ENCODE results near the gene RSPRY1.
"Not testable (repeated sequence)": the region's sequence is repeated elsewhere in the genome, so short reads cannot be mapped to it uniquely, and the experiment has no call there.

Gene RSPRY1

DNA sequence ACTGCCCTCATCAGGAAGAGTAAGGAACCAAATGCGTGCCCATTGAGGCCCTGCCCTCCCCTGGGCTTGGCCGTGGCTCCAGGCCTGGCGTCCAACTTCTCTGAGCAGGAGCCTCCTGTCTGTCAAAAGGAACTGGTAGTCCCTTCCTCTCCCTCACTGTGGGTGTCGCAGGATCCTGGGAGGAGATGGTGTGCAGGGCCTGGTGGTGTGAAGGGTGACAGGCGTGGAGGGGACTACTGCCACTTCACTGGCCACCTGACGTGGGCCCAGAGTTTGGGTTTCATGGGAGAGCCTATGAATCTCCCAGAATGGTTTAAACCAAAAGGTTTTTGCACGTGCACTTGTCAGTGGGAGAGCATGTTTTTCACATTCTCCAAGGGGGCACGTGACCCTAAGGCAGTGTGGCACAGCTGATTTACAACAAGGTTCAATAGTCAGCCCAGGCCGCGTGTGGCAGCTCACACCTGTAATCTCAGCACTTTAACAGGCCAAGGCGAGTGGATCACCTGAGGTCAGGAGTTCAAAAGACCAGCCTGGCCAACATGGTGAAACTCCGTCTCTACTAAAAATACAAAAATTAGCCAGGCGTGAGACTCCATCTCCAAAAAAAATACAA is 71.4 kb downstream of the RSPRY1 start:
- DNase-seq, result no peak

DNA sequence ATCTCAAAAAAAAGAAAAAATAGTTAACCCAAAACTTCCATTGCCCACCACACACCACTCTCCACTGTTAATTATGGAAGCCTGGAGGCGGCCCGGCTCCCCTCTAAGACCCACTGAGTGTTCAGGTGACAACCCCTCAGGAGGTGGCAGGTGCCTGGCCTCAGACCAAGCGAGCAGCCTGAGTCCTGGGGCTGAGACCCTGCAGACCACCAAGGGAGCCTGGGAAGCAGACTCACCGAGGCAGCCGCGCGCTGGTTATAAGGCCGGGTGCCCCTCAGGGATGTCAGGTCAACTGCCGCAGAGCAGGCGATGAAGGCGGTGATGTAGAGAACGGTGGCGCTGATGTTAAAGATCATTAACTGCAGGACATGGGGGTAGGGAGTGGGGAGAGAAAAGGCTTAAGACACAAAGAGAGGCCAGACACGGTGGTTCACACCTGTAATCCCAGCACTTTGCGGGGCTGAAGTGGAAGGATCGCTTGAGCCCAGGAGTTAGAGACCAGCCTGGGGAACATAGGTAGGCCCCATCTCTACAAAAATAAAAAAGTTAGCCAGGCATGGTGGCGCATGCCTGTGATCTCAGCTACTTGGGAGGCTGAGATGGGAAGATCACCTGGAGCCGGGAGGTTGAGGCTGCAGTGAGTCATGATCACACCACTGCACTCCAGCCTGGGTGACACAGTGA is 72.2 kb downstream of the RSPRY1 start:
- DNase-seq, result no peak

DNA sequence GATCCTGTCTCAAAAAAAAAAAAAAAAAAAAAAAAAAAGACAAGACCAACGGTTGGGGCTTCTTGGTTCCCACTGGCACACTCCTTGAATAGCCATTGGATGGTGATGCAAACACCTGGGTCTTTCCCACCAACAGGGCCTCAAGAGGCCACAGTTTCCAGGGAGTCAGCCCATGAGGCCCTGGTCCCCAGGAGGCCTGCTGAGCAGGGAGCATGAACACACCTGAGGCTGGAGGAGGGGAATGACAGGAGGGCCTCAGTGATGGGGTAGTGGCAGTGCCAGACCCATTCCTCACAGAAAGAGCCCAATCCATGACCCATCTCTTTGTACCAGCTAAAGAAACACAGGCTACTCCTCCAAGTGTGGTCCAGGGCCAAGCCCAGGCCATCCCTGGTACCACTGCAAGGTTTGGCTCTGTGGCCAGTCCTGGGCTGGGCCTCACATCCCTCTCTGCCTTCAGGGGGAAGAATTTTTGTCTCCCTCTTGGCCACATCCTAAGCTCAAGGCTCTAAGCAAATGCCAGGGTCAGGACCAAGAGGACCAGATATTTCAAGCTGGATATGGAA is 72.9 kb downstream of the RSPRY1 start:
- no peak for DNase-seq

DNA sequence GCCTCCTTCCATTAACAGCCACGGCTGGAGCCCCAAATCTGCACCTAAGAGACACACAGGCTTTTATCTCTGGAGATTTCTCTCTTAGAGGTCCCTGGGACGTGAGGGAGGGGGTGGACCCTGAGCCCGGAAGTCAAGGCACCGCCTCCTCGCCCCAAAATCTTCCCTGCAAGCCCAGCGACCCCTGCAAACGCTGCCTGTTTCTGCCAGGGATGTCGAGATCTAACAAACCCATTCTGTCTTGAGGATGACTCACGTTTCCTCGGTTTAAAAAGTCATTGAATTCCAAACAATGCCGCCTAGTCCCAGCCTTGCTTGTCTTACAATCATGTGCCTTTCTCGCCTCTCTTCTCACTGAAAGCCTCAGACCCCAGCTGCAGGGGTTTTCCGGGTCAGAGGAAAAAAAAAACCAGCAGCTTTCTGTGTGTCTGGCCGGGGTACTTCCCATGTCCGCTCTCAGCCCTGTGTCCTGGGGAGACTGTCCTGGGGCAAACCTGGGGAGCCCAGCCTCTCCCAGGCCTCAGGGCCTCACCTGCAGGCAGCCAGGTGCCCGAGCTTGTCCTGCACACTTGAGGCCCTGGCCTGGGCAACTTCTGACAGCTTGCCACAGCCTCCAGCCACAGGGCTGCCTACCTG is 74.3 kb downstream of the RSPRY1 start:
- no peak for DNase-seq

DNA sequence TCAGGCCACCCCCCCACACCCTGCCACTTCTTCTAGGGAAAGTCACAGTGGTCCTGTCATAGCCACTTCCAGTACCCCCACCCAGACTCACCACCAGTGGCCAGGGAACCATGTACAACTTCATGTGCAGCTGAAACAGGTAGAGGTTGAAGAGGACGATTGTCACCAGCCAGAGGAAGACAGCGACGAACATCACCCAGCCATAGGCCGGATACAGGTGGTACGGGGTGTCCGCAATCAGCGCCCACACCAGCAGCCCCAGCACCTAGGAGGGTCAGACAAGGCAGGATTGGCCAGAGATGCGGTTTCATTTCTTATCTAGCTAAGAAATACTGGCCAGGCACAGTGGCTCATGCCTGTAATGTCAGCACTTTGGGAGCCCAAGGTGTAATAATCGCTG is 75.7 kb downstream of the RSPRY1 start:
- DNase-seq, result no peak

DNA sequence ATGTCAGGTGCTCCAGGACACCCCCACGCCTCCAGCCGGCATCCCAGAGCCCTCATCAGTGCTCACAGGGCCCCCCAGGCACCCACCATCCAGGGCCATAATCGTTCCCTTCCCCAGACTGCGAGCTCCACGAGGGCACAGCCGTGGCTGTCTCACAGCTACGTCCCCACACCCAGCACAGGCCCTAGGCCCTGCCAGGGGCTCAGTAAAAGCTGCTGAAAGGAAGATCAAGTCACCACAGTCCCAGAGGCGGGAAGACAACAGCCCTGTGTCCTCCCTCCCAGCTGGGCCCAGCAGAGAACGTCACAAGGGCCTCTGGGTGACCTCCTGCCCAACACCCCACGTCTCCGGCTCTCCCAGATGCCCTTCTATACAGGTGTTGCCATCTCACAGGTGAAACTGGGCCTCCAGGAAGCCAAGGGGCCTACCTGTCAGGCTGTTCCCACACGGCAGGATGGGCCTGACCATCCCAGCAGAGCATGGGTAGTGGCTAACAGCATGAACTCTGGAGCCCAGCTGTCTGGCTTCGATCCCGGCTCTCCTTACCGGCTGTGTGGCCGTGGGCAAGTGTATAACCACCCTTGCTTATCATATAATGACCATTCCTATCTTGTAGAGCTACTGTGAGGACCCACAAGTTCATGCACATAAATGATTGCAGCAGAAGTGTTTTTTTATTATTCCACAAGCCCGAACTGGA is 76.9 kb downstream of the RSPRY1 start:
- no peak for DNase-seq

DNA sequence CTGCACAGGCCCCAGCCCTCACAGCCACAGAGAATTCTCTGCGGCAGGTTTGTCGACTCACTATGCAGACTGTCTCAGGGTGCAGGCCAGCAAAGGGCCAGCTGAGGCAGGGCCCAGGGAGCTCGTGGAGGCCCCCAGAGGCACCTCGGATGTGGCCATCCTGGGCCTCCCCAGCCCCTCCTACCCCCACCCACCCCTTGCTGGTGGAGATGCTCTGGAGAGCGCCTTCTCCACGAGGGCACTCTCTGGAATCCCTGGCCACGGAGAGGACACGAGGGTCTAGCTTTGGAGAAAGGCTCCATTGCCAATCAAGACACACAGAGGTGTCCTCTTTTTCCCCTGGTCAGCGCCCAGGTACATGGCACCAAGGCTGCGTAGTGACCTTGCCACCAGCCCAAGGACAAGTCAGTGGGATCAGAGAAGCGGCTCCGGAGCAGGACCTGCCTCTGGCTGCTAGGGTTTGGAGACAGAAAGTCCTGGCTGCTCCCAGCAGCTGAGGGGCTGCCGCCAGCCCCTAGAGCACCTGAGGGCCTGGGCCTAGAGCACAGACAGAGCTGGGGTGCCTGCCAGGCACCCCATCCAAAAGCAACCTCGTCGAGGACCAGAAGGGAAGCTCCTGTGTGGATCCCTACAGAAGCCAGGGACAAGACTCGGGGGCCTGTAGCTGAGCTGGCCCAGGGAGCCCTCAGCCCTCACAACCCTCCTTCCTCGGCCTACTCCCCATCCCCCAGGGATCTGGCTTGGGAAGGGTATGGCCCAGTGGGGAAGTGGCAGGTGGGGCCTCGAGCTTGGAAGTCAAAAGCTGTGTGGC is 77.6 kb downstream of the RSPRY1 start:
- no peak for DNase-seq

DNA sequence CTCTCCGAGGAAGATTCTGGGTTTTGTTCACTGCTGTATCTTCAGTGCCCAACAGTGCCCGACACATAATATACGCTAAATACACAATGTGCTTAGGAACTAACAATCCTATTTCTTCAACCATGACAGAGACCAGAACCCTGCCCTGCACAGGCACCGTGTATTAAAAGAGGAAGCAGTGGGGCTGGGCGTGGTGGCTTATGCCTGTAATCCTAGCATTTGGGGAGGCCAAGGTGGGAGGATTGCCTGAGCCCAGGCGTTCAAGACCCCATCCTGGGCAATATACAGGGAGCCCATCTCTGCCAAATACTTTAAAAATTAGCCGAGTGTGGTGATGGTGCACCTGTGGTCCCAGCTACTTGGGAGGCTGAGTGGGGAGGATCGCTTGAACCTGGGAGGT is 78.3 kb downstream of the RSPRY1 start:
- DNase-seq, result no peak

DNA sequence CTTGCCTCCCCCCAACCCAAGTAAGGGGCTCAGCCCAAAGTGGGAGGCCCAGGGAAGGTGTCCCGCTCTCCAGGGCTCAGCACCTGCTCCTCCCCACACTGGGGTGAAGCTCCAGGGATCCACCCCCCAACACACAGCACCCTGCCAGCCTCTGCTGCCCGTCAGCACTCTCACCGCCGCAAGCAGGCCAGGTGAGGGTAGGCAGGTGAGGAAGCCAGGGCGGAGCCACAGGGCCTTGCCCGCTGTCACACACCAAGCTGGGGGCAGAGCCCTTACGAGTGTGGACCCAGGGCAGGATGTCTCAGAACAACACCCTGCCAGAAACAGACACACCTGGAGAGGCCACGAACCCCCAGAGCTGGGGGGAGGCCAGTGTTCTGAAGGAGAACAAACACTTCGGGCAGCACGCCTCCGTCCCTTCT is 78.8 kb downstream of the RSPRY1 start:
- no peak for DNase-seq

DNA sequence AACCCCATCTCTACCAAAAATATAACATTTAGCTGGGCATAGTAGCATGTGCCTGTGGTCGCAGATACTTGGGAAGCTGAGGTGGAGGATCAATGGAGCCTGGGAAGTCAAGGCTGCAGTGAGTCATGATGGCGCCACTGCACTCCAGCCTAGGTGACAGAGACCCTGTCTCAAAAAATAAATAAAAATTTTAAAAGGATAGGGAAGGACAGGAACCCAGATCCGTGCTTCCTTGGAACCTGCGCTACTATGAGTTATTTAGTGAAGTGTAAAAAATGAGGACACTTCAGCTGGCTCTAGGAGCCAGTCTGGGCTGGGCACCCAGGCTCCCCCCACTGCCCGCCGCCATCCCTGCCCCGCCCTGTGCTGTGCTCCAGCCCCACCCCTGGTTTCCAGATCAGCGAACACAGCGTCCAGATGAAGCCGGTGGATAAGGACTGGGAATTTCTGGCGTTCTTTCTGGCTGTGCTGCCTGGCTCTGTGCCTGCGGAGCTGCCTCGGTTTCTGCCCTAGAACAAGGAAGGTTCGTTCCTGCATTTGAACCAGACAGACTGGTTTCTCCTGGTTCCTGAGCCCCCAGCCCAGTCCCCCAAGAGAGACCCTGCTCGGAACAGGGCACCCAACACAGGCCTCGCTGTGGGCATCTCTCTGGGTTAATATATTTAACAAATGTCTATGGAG is 79.9 kb downstream of the RSPRY1 start:
- DNase-seq, result no peak

DNA sequence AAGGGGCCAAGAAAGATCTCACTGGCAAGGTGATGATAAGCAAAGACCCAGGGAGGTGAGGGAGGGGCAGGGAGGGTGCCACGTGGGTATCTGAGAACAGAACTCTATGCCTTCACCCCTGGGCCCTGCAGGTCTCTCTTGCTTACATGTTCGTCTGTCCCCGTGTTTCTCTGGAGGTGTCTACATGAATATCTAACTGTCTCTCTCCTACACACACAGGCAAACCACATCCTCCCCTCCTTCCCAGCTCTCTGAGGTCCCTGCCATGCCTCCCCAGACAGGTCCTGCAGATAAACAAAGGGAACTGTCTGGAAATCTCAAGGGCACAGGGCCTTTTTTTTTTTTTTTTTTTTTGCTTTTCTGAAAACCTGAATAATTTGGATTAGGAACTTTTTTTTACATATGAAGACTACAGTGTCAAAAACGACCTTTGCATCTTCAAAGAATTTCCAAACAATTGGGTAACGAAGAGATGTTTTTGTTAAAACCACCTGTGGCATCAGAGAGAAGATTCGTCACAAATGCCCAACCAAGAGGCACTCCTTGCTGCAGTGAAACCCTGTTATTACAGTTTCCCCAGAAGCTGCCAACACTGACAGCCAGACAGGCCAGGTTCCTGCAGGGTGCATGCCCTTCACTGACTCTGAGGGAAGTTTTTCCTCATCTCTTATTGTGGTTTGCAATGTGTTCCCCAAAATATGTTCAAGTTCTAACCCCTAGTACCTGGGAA is 80.6 kb downstream of the RSPRY1 start:
- DNase-seq, result no peak

DNA sequence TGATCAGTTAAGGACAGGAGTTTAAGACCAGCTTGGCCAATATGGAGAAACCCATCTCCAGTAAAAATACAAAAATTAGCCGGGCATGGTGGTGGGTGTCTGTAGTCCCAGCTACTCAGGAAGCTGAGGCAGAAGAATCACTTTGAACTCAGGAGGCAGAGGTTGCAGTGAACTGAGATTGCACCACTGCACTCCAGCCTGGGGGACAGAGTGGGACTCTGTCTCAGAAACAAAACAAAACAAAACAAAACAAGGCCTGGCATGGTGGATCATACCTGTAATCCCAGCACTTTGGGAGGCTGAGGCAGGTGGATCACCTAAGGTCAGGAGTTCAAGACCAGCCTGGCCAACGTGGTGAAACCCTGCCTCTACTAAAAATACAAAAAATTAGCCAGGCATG is 81.2 kb downstream of the RSPRY1 start:
- not testable (repeated sequence) for DNase-seq

DNA sequence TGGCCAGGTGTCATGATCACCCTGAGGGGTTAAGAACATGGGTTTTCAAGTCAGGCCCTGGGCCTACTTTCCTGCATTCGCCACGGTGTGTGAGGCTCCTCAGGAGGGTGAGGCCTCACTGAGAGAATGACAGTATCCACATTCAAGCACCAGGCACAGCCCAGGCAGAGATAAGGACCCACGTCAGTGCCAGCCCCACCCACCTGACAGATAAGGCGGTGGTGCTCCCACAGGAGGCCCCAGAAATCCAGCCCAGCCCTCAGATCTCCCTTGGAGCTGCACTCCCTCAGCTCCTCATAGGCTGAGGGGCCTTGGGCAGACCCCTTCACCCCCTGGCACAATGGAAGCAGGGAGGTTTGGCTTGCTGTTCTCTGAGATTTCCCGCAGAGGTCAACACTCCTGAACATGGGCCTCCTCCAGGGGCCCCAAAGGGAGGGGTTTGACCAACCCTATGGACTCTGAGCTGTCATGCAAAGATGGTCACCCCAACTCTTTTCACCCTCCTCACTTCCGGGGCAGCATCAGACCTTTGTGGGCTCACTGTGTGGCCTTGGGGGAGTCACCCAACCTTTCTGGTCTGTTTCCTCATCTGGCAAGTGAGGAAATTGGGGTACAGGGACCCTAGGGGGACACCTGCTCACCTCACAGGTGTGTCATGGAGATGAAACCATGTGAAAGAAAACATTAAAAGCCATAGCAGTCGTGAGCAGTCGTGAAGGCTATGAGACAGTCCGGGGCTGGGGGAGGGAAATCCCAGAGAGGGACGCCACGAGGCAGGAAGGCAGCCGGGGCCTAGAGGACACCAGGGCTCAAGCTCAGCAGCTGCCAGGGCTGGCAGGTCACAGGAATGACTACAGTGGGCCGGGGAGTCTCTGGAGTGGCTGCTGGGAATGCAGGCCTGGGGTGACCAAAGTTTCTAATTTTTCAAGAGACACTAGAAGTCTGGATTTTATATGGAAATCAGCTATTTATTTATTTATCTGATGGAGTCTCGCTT is 83.0 kb downstream of the RSPRY1 start:
- DNase-seq, result no peak

DNA sequence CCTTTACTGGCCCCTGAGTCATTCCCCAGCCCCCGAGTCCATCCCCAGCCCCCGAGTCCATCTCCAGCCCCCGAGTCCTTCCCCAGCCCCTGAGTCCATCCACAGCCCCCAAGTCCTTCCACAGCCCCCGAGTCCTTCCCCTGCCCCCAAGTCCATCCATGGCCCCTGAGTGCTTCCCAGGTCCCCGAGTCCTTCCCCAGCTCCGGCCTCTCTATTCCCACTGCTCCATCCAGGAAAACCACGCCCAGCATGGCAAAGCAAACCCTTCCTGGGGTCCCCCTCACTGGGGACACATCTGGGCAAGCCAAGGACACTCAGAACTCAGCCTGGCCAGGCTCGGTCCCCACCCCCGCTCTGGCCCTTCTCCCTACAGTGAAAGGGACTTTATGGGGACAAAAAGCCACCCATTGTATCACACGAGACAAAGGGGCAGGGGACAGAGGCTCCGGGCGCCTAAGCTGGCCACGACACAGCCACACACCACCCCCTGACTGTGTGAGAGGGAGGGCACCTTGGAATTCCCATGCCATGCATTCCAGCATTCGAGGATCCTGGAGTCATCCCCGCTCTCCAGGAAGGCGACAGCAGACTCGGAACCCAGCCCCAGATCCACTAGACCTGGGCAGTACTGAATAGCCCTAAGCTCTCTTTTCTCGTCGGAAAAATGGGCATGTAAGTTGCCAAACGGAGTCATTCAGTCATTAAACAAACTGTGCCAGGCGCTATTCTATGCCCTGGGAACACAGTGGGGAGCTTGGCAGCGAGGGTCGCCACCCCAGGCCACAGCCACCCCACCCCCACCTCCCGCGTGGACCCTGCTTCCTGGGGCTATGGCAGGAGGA is 84.3 kb downstream of the RSPRY1 start:
- no peak for DNase-seq

DNA sequence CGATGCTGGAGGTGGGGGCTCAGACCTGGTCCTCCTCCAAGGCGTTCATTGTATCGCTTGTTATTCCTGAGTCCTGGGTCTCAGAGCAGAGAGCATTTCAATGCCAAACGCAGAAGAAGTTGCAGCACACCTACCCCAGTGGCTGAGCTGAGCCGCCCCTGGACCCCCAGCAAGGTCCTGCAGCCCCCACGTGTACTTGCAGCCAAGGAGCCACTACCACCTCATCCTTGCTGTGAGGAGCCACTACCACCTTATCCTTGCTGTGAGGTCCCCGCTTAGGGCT is 84.9 kb downstream of the RSPRY1 start:
- no peak for DNase-seq

DNA sequence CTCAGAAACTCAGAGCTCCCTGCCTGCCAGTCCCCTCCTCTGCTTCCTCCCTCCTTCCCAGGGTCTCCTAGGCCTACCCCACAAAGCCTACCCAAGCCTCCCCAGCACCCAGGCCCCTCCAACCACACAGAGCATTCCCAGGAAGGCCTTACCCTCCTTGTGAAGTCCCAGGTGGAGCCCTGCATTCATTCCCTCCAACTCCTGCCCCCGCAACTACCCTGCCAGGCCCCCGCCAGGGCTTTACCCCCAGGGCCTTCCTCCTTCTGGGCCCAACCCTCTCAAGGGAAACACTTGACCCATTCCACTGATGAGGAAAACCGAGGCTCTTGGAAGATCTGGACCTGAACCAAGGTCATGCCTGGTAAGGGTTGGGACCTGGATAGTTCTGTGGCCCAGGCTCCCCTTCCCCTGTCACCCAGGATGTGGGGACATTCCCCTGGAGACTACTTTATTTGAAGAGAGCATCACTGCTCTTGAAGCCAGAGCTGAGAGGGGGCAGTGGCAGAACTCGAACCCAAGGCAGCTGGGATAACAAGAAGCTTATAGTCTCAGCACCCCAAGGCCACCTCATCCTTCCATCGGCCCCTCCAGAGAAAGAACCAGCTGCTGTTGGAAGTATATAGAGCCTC is 85.9 kb downstream of the RSPRY1 start:
- DNase-seq, result no peak

DNA sequence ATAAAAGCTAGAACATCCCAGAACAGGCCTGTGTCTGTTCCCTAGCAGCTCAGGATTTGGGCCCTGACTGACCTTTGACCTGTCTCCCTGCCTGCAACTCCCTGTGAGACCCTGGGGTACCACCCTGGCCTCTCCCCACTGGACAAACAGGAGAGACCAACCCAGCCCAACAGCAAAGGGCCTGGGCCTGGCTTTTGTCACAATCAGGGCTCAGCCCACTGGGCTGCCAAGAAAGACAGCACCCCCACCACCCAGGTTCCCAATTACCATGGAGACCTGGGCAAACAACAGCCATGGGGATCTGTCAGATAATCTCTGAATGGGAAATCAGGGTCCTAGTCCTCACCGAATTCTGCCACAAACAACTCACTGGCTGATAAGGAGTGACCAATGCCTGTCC is 87.2 kb downstream of the RSPRY1 start:
- no peak for DNase-seq

DNA sequence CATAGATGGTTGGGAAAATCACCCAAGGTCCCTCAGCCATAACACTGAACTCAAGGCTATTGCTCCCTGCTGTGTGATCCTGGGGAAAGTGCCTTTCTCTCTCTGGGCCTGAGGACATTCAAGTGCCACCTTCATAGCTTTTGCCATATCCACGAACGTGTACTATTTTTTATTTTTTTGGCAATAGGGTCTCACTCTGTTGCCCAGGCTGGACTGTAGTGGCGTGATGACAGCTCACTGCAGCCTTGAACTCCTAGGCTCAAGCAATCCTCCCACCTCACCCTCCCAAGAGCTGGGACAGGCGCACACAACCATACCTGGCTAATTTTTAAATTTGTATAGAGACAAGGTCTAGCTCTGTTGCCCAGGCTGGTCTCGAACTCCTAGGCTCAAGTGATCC is 87.7 kb downstream of the RSPRY1 start:
- no peak for DNase-seq

DNA sequence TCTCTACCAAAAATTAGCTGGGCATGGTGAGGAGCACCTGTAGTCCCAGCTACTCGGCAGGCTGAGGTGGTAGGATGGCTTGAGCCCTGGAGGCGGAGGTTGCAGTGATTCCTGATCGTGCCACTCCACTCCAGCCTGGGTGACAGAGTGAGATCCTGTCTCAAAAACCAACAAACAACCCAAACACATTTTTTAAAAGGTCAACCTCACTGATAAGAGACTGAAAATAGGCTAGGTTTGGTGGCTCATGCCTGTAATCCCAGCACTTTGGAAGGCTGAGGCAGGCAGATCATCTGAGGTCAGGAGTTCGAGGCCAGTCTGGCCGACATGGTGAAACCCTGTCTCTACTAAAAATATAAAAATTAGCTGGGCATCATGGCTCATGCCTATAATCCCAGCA is 89.8 kb downstream of the RSPRY1 start:
- DNase-seq, result not testable (repeated sequence)

Measured in RPMI8226 (cell line).